ENCODE results near the gene SLC49A3. TPM values are rescaled to one million over a fixed set of nuclear protein-coding genes. Genes with fewer than 3 reads are reported as not detected.

Gene SLC49A3
- total and polyA plus RNA-seq, 2 of the 13 experiments (the other 11 are each of a cell fraction or from before 2014, with no cell fraction given) = 0.07 to 0.17 TPM

GRCh38 chr4:700587-701264 lies 11.8 kb upstream of the SLC49A3 start (continued):
- TF ChIP-seq ZNF770 (CRISPR knock-in tag; IDR thresholded peaks at IDR 0.05) (peak; percentile 97), ZNF629 (CRISPR knock-in tag; conservative IDR thresholded peaks at IDR 0.05) (0 out of 2 replicates have a peak, but pooled peaks have one; percentile 9), TFDP2 (CRISPR knock-in tag; IDR thresholded peaks at IDR 0.05) (no peak), SOX5 (CRISPR knock-in tag; IDR thresholded peaks at IDR 0.05; ENCODE audit: borderline replicate concordance) (0 out of 2 replicates have a peak, but pooled peaks have one; percentile 11), ZBTB21 (CRISPR knock-in tag; IDR thresholded peaks at IDR 0.05) (no peak), ZNF260 (CRISPR knock-in tag; IDR thresholded peaks at IDR 0.05; ENCODE audit: borderline replicate concordance, low read depth) (no peak), ZMYM3 (CRISPR knock-in tag; IDR thresholded peaks at IDR 0.05) (peak; percentile 65; the same call in 1 of the 2 replicates), ZNF589 (CRISPR knock-in tag; conservative IDR thresholded peaks at IDR 0.05) (no peak), ZFP36L1 (CRISPR knock-in tag; IDR thresholded peaks at IDR 0.05) (no peak), SRSF1 (optimal IDR thresholded peaks at IDR 0.05; ENCODE audit: low read depth, low read length) (no peak), NRL (CRISPR knock-in tag; IDR thresholded peaks at IDR 0.05; ENCODE audit: borderline replicate concordance) (no peak), SAP130 (CRISPR knock-in tag; IDR thresholded peaks at IDR 0.05; ENCODE audit: low read depth) (0 out of 2 replicates have a peak, but pooled peaks have one; percentile 46), ZSCAN31 (CRISPR knock-in tag; IDR thresholded peaks at IDR 0.05; ENCODE audit: low read depth) (no peak), RCOR2 (CRISPR knock-in tag; IDR thresholded peaks at IDR 0.05) (no peak), KDM4B (CRISPR knock-in tag; IDR thresholded peaks at IDR 0.05) (no peak), NR2F1 (CRISPR knock-in tag; IDR thresholded peaks at IDR 0.05) (no peak)
- TF ChIP-seq, protein P1, sequence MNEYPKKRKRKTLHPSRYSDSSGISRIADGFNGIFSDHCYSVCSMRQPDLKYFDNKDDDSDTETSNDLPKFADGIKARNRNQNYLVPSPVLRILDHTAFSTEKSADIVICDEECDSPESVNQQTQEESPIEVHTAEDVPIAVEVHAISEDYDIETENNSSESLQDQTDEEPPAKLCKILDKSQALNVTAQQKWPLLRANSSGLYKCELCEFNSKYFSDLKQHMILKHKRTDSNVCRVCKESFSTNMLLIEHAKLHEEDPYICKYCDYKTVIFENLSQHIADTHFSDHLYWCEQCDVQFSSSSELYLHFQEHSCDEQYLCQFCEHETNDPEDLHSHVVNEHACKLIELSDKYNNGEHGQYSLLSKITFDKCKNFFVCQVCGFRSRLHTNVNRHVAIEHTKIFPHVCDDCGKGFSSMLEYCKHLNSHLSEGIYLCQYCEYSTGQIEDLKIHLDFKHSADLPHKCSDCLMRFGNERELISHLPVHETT (CRISPR knock-in tag; conservative IDR thresholded peaks at IDR 0.05) = no peak
- TF ChIP-seq, protein P2, sequence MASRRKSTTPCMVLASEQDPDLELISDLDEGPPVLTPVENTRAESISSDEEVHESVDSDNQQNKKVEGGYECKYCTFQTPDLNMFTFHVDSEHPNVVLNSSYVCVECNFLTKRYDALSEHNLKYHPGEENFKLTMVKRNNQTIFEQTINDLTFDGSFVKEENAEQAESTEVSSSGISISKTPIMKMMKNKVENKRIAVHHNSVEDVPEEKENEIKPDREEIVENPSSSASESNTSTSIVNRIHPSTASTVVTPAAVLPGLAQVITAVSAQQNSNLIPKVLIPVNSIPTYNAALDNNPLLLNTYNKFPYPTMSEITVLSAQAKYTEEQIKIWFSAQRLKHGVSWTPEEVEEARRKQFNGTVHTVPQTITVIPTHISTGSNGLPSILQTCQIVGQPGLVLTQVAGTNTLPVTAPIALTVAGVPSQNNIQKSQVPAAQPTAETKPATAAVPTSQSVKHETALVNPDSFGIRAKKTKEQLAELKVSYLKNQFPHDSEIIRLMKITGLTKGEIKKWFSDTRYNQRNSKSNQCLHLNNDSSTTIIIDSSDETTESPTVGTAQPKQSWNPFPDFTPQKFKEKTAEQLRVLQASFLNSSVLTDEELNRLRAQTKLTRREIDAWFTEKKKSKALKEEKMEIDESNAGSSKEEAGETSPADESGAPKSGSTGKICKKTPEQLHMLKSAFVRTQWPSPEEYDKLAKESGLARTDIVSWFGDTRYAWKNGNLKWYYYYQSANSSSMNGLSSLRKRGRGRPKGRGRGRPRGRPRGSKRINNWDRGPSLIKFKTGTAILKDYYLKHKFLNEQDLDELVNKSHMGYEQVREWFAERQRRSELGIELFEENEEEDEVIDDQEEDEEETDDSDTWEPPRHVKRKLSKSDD (CRISPR knock-in tag; IDR thresholded peaks at IDR 0.05; ENCODE audit: low read depth) = no peak
- TF ChIP-seq, protein P3, sequence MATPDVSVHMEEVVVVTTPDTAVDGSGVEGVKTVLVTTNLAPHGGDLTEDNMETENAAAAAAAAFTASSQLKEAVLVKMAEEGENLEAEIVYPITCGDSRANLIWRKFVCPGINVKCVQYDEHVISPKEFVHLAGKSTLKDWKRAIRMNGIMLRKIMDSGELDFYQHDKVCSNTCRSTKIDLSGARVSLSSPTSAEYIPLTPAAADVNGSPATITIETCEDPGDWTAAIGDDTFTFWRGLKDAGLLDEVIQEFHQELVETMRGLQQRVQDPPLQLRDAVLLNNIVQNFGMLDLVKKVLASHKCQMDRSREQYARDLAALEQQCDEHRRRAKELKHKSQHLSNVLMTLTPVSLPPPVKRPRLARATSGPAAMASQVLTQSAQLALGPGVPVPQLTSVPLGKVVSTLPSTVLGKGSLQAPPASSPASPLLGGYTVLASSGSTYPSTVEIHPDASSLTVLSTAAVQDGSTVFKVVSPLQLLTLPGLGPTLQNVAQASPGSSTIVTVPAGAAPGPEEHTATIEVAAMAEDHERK (CRISPR knock-in tag; IDR thresholded peaks at IDR 0.05; ENCODE audit: low read depth) = no peak
